Neuron (in vitro differentiated cells): Measurements from ENCODE around the gene ARFGAP3.

Experiments
- H2AFZ ChIP-seq: one replicate; pipeline ENCODE4 v1.6.1; 2013; ENCODE audit warnings: low read depth, mild to moderate bottlenecking, inconsistent platforms, low read length, moderate library complexity
- H3K27me3 ChIP-seq: one replicate; pipeline ENCODE4 v1.6.1; 2013; ENCODE audit warnings: low read length; ENCODE audit not compliant: insufficient read depth
- H3K36me3 ChIP-seq: one replicate; pipeline ENCODE4 v1.6.1; 2013; ENCODE audit warnings: low read length; ENCODE audit not compliant: insufficient read depth
- H3K4me1 ChIP-seq: one replicate; pipeline ENCODE4 v1.6.1; 2013; ENCODE audit warnings: low read length; ENCODE audit not compliant: insufficient read depth
- H3K4me3 ChIP-seq: 2 replicates; pipeline ENCODE4 v1.5.1; 2013; ENCODE audit warnings: mild to moderate bottlenecking, low read length, moderate library complexity
- H3K9me3 ChIP-seq: one replicate; pipeline ENCODE4 v1.6.1; 2013; ENCODE audit warnings: low read length

ARFGAP3 gene

DNA sequence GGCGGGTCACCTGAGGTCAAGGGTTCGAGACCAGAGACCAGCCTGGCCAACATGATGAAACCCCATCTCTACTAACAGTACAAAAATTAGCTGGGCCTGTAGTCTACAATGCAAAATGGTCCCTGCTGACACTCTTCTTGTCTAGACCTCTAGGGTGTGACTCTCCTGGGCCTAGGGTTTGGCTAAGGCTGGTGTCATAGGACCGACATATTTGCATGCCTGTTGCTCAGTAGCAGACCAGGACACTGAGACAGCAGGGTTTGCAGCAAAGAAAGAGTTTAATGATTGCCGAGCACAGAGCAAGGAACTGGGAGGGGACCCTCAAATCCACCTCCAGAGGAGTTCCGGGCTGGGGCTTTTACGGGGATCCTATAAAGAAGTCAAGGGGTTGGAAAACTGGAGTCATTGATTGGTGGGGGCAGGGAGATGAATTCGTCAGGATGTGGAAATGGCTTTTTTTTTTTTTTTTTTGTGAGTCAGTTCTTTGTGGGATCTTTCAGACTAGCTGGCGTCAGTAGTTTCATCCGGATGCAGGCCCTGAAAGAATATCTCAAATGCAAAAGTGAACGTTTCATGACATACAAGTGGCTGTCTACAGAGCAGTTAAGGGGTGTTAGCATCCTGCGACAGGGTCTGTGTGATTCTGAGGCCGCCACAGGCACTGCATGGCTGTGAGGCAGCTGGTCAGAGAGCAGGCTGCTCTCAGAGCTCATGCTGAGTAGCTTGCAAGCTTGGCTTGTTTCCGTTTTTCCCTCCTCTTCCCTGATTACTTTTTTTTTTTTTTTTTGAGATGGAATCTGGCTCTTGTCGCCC, 109.2 kb downstream of the ARFGAP3 start:
- H3K4me3 ChIP-seq, result no peak overlapping the region
- no peaks in the 10 kb centered on the region for H3K27me3 ChIP-seq
- H3K4me1 ChIP-seq, result peaks cover 10% of the 10 kb centered on the region
- no peak overlapping the region for H2AFZ ChIP-seq
- no peaks in the 10 kb centered on the region for H3K36me3 ChIP-seq
- H3K9me3 ChIP-seq, result no peaks in the 10 kb centered on the region
